Measurements from ENCODE around the gene MATK.

MATK gene

DNA sequence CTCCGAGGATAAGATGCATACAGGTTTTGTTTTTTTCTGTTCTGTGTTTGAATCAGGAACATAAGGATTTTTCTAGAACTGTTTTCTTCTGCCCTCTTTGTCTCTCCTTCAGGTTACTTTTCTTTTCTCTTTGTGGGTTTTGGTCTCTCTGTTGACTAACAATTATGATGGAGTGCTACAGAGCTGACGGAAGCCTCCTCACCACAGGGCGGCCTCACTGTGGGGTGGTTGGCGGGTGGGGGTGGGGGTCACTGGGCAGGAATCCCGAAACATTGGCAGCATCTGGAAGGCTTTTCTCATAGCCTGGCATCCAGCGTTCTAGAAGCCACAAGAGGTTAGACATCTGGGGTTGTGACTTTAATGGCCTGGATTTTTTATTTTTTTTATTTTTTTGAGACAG is 12.0 kb upstream of the MATK start:
- H3K4me1 ChIP-seq (ENCODE audit: control insufficient read depth, insufficient read depth, low read length), result peaks cover 5% of the 10 kb centered on the region
- H3K27me3 ChIP-seq (ENCODE audit: control insufficient read depth, insufficient read depth, low read length), result peaks cover 18% of the 10 kb centered on the region

GRCh38 chr19:3796358-3796757 is 10.2 kb upstream of the MATK start:
- no peaks in the 10 kb centered on the region for H3K36me3 ChIP-seq (ENCODE audit: control insufficient read depth, insufficient read depth, low read length)
- peaks cover 6% of the 10 kb centered on the region for H3K27me3 ChIP-seq (ENCODE audit: control insufficient read depth, insufficient read depth, low read length)
- no peaks in the 10 kb centered on the region for H3K9me3 ChIP-seq (ENCODE audit: control insufficient read depth, low read length)
- H3K4me1 ChIP-seq (ENCODE audit: control insufficient read depth, insufficient read depth, low read length), result peaks cover under 1% of the 10 kb centered on the region
- no peak overlapping the region for H3K4me3 ChIP-seq (ENCODE audit: low read length)
- H3K9ac ChIP-seq (ENCODE audit: low read length), result no peak overlapping the region

More for the DNA sequence above, 12.0 kb upstream of the MATK start:
- no peaks in the 10 kb centered on the region for H3K9me3 ChIP-seq (ENCODE audit: control insufficient read depth, low read length)
- no peaks in the 10 kb centered on the region for H3K36me3 ChIP-seq (ENCODE audit: control insufficient read depth, insufficient read depth, low read length)
- no peak overlapping the region for H3K9ac ChIP-seq (ENCODE audit: low read length)
- H3K4me3 ChIP-seq (ENCODE audit: low read length), result no peak overlapping the region

DNA sequence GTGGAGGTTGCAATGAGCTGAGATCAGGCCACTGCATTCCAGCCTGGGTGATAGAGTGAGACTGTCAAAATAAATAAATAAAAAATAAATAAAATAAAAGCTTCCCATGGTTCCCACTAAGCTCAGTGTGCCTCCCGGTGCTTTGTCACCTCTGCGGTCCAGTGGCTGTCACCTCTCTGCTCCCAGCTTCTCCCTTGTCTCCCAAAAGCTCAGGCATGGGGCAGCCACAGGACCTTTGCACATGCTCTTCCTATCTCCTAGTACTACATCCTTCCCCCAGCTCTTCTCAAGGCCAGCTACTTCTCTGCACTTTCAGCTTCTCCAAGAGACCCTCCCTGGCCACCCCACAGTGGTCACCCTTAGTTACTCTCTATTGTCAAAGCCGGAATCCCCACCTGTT is 7.6 kb upstream of the MATK start:
- Histone ChIP-seq H3K4me1 (ENCODE audit: control insufficient read depth, insufficient read depth, low read length) (no peaks in the 10 kb centered on the region), H3K36me3 (ENCODE audit: control insufficient read depth, insufficient read depth, low read length) (no peaks in the 10 kb centered on the region), H3K9me3 (ENCODE audit: control insufficient read depth, low read length) (no peaks in the 10 kb centered on the region), H3K4me3 (ENCODE audit: low read length) (no peak overlapping the region), H3K27me3 (ENCODE audit: control insufficient read depth, insufficient read depth, low read length) (no peaks in the 10 kb centered on the region), H3K9ac (ENCODE audit: low read length) (no peak overlapping the region)

DNA sequence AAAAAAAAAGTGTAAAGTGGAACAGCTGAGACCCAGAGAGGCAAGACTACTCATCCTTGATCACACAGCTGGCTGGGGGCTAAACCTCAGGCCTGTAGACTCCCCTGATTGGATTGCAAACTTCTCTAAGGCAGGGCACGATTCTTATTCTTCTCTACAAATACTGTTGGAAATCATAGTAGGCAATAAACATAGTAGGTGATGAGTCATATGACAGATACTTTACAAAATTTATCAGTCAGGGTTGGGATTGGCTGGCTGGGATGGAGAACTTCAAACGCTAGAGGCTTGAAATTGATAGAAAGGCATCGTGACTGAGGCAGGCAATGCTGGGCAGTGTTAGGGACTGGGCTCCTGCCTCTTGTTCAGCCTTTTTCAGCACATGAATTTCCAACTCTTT is 5.9 kb upstream of the MATK start:
- Histone ChIP-seq H3K36me3 (ENCODE audit: control insufficient read depth, insufficient read depth, low read length) (no peaks in the 10 kb centered on the region), H3K9me3 (ENCODE audit: control insufficient read depth, low read length) (no peaks in the 10 kb centered on the region), H3K9ac (ENCODE audit: low read length) (no peak overlapping the region), H3K27me3 (ENCODE audit: control insufficient read depth, insufficient read depth, low read length) (no peaks in the 10 kb centered on the region), H3K4me1 (ENCODE audit: control insufficient read depth, insufficient read depth, low read length) (no peaks in the 10 kb centered on the region), H3K4me3 (ENCODE audit: low read length) (no peak overlapping the region)

DNA sequence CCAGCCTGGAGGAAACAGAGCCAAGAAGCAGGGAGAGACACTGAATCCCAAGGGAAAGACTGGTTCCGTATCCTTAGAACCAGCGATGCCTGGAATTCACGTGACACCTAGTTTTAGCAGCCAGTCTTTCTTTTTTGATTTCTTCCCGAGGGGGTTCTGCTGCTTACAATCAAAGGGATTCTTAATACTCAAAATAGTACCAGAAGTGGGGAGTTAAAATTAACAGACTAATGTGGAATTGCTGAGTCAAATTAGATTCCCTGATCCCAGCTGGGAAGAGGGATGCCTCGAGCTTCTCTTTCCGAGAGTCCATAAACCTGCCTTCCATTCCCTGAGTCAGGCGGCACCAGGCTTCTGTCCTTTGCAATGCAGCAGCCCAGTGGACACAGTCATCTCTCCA is 4.8 kb upstream of the MATK start:
- Histone ChIP-seq H3K36me3 (ENCODE audit: control insufficient read depth, insufficient read depth, low read length) (no peaks in the 10 kb centered on the region), H3K4me1 (ENCODE audit: control insufficient read depth, insufficient read depth, low read length) (no peaks in the 10 kb centered on the region), H3K9me3 (ENCODE audit: control insufficient read depth, low read length) (no peaks in the 10 kb centered on the region), H3K9ac (ENCODE audit: low read length) (no peak overlapping the region), H3K4me3 (ENCODE audit: low read length) (no peak overlapping the region), H3K27me3 (ENCODE audit: control insufficient read depth, insufficient read depth, low read length) (peaks cover 7% of the 10 kb centered on the region)

DNA sequence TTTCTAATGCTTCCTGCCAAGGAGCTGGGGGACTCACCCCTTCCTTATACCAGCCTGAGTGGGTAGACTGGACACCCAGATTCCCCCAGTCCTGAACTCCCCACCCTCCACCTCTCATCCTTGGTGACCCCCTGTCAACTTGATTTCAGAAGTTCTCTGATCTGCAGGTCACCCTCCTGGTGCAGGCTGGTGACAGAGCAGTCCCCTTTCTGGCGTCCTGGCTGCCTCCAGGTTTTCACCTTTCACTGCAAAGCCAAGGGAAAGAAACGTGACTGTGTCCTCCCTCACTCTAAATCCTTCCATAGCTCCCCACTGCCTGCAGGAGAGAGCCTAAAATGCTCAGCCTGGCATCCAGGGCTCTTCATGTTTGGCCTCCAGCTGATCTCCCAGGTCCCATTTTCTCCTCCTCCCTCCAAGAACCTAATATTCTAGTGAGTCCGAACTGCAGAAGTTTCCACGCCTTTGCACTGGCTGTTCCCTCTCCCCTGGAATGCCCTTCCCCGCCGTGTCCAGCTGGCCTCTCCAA is 4.1 kb upstream of the MATK start:
- no peaks in the 10 kb centered on the region for H3K9me3 ChIP-seq (ENCODE audit: control insufficient read depth, low read length)
- no peaks in the 10 kb centered on the region for H3K36me3 ChIP-seq (ENCODE audit: control insufficient read depth, insufficient read depth, low read length)
- no peak overlapping the region for H3K9ac ChIP-seq (ENCODE audit: low read length)
- no peaks in the 10 kb centered on the region for H3K4me1 ChIP-seq (ENCODE audit: control insufficient read depth, insufficient read depth, low read length)
- peaks cover 13% of the 10 kb centered on the region for H3K27me3 ChIP-seq (ENCODE audit: control insufficient read depth, insufficient read depth, low read length)
- no peak overlapping the region for H3K4me3 ChIP-seq (ENCODE audit: low read length)

DNA sequence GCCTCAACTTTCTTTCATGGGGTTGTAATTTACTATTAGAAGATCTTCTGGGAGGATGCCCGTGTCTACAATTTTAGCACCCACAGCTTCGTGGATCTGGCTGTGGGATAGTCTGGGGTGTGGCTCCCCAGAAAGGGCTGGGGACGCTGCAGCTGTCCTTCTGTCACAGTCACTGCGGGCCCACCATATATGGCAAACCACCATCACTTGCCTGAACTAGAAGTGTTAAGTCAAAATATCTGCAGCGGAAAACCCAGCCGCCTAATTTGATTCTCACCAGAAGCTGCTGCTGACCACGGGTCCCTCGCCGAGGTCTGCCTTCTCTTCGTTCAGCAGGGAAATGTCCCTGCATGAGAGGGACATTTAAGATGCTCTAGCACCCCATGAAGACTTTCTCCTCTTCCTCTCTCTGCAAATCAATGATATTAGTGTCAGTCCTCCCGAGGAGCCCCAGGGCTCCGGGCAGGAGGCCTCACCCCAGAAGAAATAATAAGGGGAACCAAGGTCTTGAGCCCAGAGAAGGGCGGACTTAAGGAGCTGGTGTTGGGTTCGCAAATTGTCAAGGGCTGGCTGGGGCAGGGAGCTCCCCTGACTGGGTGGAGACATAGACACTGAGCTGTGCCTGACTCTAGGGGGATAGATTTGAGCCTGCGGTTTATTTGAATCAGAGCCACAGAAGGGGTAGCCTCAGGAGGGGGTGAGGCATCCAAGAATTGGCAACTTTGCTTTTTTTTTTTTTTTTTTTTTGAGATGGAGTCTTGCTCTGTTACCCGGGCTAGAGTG is 3.0 kb upstream of the MATK start:
- H3K36me3 ChIP-seq (ENCODE audit: control insufficient read depth, insufficient read depth, low read length), result no peaks in the 10 kb centered on the region
- peaks cover 24% of the 10 kb centered on the region for H3K27me3 ChIP-seq (ENCODE audit: control insufficient read depth, insufficient read depth, low read length)
- H3K9ac ChIP-seq (ENCODE audit: low read length), result no peak overlapping the region
- H3K9me3 ChIP-seq (ENCODE audit: control insufficient read depth, low read length), result no peaks in the 10 kb centered on the region
- H3K4me1 ChIP-seq (ENCODE audit: control insufficient read depth, insufficient read depth, low read length), result no peaks in the 10 kb centered on the region
- no peak overlapping the region for H3K4me3 ChIP-seq (ENCODE audit: low read length)

DNA sequence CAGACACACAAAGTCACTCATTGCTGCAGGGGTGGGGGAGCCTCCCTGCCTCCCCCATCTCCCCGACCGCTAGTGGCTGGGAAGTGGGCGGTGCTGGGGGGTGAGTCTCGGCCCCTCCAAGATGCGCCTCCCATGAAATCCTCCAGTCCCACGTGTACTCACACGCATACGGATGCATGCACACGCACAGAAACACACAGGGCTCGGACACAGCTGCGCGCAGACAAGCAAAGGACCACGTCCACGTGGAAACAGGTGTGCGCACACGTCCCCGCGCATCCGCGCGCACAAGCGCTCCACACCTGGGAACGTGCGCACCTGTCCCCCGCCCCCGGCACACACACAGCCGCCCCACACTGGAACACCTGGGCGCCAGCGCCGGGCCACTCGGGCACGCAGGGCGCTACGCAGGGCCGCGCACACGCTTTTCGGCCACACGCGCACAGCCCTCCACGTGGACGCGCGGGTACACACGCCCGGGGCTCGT is 687 bp downstream of the MATK start:
- Histone ChIP-seq H3K36me3 (ENCODE audit: control insufficient read depth, insufficient read depth, low read length) (no peaks in the 10 kb centered on the region), H3K9me3 (ENCODE audit: control insufficient read depth, low read length) (no peaks in the 10 kb centered on the region), H3K27me3 (ENCODE audit: control insufficient read depth, insufficient read depth, low read length) (peaks cover 25% of the 10 kb centered on the region), H3K4me3 (ENCODE audit: low read length) (no peak overlapping the region), H3K9ac (ENCODE audit: low read length) (no peak overlapping the region), H3K4me1 (ENCODE audit: control insufficient read depth, insufficient read depth, low read length) (no peaks in the 10 kb centered on the region)

- Histone ChIP-seq H3K4me3 (ENCODE audit: low read length) (no peak overlapping the region), H3K9me3 (ENCODE audit: control insufficient read depth, low read length) (no peaks in the 10 kb centered on the region), H3K27me3 (ENCODE audit: control insufficient read depth, insufficient read depth, low read length) (peaks cover 25% of the 10 kb centered on the region), H3K4me1 (ENCODE audit: control insufficient read depth, insufficient read depth, low read length) (no peaks in the 10 kb centered on the region), H3K9ac (ENCODE audit: low read length) (no peak overlapping the region), H3K36me3 (ENCODE audit: control insufficient read depth, insufficient read depth, low read length) (no peaks in the 10 kb centered on the region)
Measured at GRCh38 chr19:3784607-3785450, 1.4 kb downstream of the MATK start.

DNA sequence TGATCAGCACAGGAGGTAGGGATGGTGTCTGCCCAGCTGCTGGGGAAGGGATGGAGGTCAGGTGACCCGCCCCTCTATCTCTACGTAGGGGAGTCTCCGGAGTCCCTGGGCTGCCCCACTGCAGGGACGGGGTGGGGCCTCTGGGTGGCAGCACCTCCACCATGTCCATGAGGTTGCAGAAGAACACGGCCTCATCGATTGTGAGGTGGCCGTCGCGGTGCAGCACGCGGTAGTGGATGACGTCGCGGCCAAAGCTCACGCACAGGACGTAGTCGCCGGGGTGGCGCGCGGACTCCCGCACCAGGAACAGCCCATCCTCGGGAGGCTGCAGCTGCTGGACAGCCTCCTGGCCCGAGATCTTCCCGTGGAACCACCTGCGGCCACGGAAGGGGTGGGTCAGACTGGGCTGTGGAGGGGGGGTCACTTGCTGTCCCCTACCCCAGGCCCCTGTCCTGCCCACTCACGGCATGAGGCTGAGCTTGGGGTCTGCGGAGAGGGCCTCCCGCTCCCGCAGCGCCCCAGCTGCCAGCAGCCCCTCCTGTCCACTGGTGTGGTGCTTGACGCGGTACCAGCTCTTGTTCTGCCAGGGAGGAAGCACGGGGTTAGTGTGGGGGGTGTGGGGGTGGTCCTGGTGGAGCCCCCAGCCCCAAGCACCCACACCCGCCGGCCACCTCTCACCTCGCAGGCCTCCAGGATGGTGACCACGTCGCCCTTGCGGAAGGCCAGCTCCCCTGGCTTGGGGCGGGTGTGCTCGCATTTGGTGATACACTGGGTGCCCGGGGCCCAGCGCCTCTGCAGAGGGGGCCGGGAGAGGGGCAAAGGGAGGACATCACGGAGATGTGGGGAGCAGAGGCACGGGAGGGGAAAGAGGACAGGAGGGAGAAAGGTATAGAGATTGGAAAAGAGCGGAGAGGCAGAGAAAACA is 2.3 kb downstream of the MATK start:
- Histone ChIP-seq H3K4me3 (ENCODE audit: low read length) (no peak overlapping the region), H3K4me1 (ENCODE audit: control insufficient read depth, insufficient read depth, low read length) (no peaks in the 10 kb centered on the region), H3K9me3 (ENCODE audit: control insufficient read depth, low read length) (no peaks in the 10 kb centered on the region), H3K36me3 (ENCODE audit: control insufficient read depth, insufficient read depth, low read length) (no peaks in the 10 kb centered on the region), H3K9ac (ENCODE audit: low read length) (no peak overlapping the region), H3K27me3 (ENCODE audit: control insufficient read depth, insufficient read depth, low read length) (peaks cover 25% of the 10 kb centered on the region)

DNA sequence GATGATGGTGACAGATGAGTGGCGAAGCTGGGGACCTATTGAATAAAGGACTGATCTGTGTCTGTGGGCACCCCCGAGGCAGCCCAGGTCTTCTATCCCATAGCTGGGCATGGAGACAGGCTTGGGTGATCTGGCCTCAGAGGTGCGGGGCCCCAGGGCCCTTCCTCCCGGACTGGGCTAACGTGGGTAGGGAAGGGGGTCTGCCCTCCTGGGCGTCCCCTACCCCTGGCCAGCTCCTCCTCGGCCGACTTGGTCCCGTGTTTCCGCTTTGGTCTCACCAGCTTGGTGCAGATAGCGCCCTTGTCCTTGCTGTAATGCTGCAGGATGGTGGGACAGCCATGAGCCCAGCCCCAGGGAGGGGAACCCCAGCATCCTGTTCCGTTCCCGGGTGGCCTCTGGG is 3.3 kb downstream of the MATK start:
- no peaks in the 10 kb centered on the region for H3K9me3 ChIP-seq (ENCODE audit: control insufficient read depth, low read length)
- no peaks in the 10 kb centered on the region for H3K4me1 ChIP-seq (ENCODE audit: control insufficient read depth, insufficient read depth, low read length)
- H3K9ac ChIP-seq (ENCODE audit: low read length), result no peak overlapping the region
- H3K36me3 ChIP-seq (ENCODE audit: control insufficient read depth, insufficient read depth, low read length), result no peaks in the 10 kb centered on the region
- H3K4me3 ChIP-seq (ENCODE audit: low read length), result no peak overlapping the region
- peaks cover 25% of the 10 kb centered on the region for H3K27me3 ChIP-seq (ENCODE audit: control insufficient read depth, insufficient read depth, low read length)
